Measurements from ENCODE around the gene ELMOD1.
A peak's percentile ranks its signal among the peaks of the same experiment; 100 is the strongest.

The ELMOD1 gene

DNA sequence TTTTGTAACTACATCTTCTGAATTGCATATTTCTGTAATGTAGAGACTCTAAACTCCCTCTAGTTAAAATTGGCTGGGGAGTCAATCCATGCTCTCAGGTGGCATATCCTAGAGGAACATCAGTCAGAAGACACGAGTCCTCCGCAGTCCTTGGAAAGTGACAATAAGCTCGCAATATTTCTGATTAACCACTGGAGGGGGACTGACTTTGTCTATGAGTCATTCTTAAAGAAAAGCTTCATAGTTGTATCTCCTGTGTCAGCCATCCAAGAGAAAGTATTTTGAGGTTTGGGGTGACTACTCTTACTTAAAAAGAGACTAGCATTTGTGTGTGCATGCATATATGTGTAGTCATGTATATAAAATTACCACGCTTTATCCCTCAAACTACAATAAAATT, 60.7 kb downstream of the ELMOD1 start:
- DNase-seq, result no peak

- DNase-seq, result no peak
These were observed 62.1 kb downstream of the ELMOD1 start for GRCh38 chr11:107653076-107653475.

GRCh38 chr11:107655602-107656001, 64.7 kb downstream of the ELMOD1 start:
- DNase-seq, result no peak

- DNase-seq, result no peak
These were observed 68.4 kb downstream of the ELMOD1 start for GRCh38 chr11:107659310-107659709.

DNA sequence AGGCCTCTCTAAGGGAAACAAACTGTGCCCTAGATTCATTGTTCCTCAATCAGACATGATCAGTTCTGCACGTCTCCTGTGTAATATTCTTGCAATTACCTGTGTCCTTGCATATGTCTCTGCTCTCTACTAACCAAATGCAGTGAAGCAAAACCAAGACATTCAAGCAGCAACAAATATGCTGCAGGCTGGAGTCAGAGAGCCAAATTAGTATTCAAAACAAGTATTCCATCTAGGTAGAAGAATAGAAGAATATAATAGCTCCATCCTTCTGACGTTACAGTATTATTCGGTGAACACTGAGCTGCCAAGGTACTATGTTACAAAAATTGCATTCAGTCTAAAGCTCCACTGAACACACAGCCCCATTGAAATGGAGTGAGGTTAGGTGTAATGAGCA, 69.1 kb downstream of the ELMOD1 start:
- no peak for DNase-seq

DNA sequence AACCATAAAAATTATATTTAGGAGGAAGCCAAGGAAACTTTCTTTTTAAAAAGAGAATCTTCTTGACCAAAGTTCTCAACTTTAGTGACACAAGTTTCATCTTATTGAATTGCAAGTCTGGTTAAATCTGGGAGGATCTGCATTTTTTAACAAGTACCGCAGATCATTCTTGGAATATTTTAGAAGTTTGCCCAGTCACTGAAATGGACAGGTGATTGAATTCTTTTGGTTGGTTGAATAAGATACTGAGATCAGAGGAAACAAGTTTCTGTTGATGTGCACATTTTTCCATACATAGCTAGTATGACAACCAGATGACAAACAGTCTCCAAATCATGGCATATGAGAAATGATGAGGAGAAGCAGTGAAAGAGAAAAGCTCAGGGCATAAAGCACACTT, 70.7 kb downstream of the ELMOD1 start:
- DNase-seq, result no peak

DNA sequence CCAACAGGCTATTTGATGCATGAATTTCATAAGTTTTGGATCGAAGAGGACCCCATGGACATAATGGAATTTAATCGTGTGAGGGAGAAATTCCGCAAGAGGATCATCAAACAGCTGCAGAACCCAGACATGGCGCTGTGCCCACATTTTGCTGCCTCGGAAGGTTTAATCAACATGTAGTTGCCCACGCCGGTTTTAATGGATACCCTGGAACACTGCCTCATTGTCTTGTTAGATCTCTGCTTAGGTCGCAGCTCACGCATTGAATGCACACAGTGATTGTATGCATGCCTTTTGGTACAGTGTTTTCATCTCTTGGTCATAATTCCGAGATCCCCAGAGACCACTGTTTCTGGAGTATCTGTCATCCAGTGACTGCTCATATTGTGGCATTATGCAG, 74.1 kb downstream of the ELMOD1 start:
- no peak for DNase-seq

- DNase-seq, result no peak
These were observed 76.1 kb downstream of the ELMOD1 start for GRCh38 chr11:107666911-107667613.

GRCh38 chr11:107669191-107669740, 78.3 kb downstream of the ELMOD1 start:
- DNase-seq, result no peak

DNA sequence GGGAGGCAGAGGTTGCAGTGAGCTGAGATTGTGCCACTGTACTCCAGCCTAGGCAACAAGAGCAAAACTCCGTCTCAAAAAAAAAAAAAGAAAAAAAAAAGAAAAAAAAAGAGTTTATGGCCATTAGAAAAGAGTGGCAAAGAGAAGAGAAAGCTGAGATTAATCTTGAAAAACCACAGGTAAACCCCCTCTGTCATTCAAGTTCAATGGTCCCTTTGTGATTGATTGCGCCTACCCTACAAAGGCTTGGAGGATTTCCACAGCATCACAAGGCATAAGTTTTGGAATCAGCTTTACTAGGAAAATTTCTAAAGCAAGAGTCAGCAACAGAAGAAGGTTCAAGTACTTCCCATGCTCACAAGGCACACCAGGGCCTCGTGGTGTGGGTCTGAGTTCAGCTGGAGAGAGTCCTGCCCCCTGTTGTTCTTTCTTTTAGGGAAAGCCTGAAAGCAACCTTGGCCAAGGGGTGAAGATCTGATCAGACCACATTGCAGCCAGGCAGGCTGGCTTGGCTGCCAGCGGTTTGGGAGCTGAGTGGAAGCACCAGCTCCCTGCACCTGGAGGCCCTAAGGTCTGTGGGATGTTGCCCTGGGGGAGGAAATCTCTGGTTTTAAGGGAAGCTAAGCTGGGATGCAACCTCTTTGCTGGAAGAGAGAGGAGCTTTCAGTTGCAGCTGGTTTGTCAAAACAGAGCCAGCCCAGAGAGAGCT, 79.1 kb downstream of the ELMOD1 start:
- DNase-seq, result no peak

DNA sequence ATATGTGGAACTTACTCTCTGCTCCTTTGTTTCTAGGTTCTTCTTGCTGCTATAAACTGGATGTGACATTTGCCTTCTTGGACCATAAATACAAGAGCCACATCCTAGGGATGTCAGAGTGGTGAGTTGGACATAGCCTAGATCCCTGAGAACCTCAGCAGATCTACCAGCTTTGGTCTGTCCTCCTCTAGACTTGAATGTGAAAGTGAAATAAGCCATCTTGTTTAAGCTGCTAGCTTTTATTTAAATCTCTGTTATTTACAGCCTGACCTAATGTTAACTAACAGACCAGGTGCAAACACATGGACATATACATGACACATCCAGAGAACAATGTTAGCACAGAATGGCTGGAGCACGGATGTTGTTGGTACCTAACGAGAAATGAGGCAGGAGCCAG, 85.0 kb downstream of the ELMOD1 start:
- DNase-seq, result no peak

DNA sequence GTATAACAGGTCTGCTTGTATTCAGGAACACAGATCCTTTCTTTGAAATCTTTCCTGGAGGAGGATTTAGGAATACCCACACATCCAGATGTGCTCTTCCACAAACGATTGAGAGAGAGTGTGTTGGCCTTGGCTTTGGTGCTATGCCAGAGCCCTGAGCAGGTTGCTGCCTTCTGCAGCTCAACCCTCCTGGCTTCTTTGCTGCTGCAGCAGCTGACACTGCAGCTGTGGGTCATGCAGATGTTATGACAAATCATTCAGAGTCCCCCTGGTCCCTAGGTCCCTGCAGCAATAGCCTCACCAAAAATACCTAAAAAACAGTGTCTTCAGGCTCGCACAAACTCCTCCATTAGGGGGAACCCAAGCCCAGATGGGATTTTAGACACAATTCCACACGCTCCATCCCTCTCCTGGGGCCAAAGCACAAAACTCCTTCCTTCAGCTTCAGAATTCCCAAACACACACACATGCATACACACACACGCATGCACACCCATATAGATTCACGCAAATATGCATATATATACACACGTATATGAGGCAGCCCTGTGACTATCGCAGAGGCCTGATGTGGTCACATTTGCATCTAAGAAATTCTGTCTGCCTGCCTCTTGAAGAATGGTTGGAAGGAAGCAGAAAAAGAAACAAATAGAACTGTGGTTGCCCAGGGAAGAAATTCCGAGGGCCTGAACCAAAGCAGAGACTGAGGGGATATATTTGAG, 85.5 kb downstream of the ELMOD1 start:
- DNase-seq, result no peak

DNA sequence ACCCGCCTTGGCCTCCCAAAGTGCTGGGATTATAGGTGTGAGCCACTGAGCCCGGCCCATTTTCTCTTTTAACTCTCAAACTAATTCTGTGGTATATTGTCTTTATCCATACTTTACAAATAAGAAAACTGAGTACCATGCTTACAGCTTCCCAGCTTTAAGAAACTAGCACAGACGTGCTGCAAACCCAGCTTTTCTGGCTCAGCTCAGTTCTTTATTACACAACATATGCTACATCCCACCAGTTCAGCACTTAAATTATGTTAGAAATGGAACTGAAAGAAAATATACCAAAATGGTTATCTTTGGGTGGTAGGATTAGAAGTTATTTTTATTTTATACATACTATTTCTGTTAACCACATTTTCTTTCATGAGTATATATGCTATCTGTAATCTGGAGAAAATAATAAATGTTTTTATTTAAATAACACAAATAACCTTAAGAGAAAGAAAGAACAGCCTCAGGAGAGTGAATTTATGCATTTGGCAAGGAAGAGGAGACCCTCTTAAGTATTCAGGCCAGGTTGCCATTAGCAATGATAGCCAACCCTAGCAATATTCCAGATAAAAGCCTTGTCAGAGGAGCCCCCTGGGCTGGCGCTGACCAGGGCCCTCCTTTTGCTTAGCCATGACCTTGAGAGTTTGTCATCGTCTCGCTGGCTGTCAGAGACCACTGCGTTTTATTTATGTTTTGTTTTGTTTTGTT, 87.1 kb downstream of the ELMOD1 start:
- no peak for DNase-seq

DNA sequence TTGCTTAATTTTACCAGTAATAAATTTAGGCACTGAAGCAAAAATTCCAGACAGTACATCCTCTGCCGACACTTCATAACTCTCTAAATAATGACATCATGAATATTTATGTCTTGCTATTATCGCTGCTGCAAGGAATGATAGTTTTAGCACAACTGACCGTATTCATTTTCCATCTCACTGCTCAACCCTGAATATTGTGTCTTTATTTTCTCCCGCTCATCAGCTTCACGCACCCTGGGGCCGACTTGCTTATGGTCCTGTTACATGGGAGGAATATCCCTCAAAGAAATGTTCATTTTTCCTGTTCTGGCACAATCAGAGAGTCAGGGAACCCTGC, 87.7 kb downstream of the ELMOD1 start:
- no peak for DNase-seq

DNA sequence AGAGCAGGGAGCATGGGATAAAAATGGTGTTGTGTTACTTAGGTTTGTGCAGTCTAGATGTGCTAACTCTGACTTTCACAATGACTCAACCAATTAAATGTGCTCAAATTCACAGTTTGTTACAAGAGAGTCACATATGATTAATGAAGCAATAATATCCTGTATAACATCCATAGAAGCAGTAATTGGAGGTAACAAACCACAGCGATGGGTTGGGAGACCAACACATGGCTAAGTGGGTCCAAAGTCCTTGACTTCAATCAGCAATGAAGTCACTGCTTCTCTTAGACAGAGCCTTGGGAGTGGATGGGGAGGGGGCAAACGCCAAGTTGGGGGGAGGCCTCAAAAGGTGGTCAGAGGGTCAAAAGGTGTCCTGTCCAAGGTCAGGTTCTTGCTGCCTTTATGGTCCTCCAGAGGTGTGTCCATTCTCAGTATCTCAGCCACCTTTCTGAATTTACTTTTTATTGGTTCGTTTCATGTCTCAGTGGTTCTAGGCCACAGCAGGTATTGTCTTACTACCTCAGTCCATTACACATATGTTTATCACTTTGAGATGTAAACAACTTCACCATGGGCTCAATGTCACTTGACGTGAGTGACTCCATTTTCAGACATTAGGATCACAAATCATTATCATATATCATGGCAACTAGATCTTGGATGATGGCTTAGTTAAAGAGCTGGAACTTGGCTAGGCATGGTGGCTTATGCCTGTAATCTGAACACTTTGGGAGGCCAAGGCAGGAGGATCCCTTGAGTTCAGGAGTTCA, 88.5 kb downstream of the ELMOD1 start:
- no peak for DNase-seq

- no peak for DNase-seq
These were observed 91.2 kb downstream of the ELMOD1 start for GRCh38 chr11:107682171-107682570.

- DNase-seq, result no peak
These were observed 91.6 kb downstream of the ELMOD1 start for GRCh38 chr11:107682572-107682971.

DNA sequence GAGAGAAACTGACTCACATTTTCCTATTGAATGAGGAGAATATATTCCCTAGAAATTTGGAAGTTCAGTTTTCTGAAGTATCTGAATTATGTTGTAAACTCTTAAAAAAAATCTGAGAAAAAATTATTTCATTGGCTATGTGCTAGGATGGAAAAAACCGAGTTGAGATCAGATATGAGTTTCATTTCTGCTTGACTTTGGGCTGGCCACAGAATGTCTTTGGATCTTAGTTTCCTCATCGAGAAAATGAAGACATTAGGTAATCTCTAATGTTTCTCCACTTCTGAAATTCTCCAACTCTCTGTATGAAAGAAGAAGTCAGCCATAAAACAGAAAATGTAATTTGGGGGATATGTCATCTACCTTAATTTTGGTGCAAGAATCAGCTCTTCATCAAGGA, 92.1 kb downstream of the ELMOD1 start:
- DNase-seq, result no peak

DNA sequence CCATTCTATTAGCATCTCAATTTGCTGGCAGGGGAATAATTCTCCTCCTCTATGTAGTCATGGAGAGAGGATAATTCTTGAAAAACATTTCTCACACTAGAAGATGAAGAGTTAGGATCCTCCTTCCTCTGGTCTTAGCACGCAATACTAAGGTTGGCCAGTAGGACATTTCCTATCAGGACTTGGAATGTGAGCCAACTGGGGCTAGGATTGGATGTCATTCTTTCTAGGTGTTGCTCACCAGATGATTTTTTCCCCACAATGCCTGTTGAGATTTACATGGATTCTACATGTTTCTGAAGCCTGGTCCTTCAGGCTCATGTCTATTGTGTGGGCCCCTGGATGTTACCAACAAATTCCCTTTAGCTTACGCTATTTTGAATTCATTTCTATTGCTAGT, 92.9 kb downstream of the ELMOD1 start:
- no peak for DNase-seq

DNA sequence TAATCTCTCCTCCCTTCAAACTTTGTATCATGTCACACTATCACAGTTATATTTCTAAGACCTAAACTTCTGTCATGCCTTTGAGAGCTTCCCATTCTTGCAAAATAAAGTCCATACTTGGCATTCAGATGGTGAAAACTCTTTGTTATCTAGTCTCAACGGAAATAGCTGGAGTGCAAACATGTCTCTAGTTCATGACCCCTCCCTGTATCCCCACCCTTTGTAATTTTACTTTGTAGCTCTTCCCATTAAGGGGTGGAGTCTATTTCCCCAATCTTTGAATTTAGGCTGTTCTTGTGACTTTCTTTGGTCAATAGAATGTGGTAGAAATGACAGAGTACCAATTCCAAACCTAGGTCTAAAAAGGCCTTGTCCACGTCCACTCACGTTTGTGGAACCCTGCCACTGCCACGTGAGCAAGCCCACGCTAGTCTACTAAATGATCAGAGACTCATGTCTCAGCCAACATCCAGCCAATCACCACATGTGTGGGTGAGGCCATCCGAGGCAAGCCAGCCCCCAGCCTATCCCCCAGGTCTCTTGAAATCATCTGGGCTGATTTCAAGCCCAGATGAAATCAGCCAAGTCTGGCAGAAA, 97.5 kb downstream of the ELMOD1 start:
- no peak for DNase-seq

DNA sequence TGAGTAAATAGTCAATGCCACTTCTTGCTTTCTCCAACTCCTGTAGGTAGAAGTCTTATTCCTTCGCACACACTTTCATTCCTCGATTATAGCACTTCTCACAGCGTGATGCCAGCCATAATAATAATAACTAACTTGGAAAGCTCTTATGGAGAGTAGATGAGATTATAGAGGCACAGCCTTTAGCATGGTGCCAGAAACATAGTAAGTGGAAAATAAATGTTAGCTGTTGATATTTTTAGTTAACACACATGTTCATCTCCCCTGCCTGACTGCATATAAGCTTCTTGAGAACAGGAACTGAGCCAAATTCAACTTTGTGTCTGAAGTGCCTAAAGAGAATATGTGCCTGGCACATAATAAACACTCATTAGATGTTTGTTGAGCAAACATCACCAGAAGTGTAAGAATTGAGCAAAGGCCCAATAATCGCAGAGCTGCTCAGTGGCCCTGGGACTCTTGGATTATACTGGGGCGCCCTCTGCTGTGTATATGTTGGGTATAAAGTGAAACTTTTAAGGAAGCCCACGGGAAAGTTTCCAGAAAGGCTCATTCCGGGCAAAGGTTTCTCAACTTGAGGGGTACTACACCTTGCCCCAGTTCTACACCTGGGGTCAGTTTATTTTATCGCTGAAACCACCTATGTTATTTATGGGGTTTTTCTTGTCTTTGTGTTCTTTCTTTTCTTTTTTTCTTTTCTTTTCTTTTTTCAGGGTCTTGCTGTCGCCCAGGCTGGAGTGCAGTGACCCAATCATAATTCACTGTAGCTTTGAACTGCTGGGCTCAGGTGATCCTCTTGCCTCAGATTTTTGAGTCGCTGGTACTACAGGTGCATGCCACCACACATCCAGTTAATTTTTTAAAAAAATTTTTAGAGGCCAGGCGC, 98.6 kb downstream of the ELMOD1 start:
- DNase-seq, result peak; percentile 61 to 65

All from activated T-cell treated with anti-CD3 and anti-CD28 coated beads, Interleukin-2, amount 50 U/mL, for 48 hours (primary cell).